ENCODE measurements around the gene ID4.

ID4 gene

GRCh38 chr6:19838442-19839236 is 1.5 kb downstream of the ID4 start:
- no CpG with 5 or more reads among the region's 63 CpGs for WGBS, 2 donors (ENCODE audit: extremely low coverage in 2 of 2, insufficient read length in 2 of 2, insufficient replicate concordance in 1 of 2)
- no peak overlapping the region for H4K8ac ChIP-seq (ENCODE audit: low read depth, low read length)
- H3K14ac ChIP-seq (ENCODE audit: low read length) = peak overlapping the region; percentile 97
- peak overlapping the region; percentile 95 for H3K9ac ChIP-seq (ENCODE audit: low read depth, low read length, poor library complexity)
- H2BK12ac ChIP-seq (ENCODE audit: low read length) = no peak overlapping the region
- H3K36me3 ChIP-seq (replicated peaks in 1 of 2; ENCODE audit: control insufficient read depth in 2 of 2, insufficient read depth in 2 of 2, low read length in 2 of 2) = peaks cover 0 to 23% of the 10 kb centered on the region in 2 donors
- H3K4ac ChIP-seq (ENCODE audit: low read length) = no peak overlapping the region
- no peak overlapping the region for H4K91ac ChIP-seq (ENCODE audit: low read depth, low read length, poor library complexity)
- H3K23ac ChIP-seq (ENCODE audit: low read depth, low read length, poor library complexity) = peak overlapping the region; percentile 91
- peak overlapping the region; percentile 97 for H3K18ac ChIP-seq (ENCODE audit: low read length)
- peak overlapping the region; percentile 68 for H2AFZ ChIP-seq (ENCODE audit: low read length)
- peak overlapping the region; percentile 91 to 94 for H3K4me3 ChIP-seq (ENCODE audit: low read length in 2 of 2)
- peak overlapping the region; percentile 75 for H2BK5ac ChIP-seq (ENCODE audit: low read length)
- peak overlapping the region; percentile 7 for H3K27ac ChIP-seq (replicated peaks; ENCODE audit: low read length)
- peaks cover 3 to 27% of the 10 kb centered on the region in 2 donors for H3K4me1 ChIP-seq (ENCODE audit: control insufficient read depth in 2 of 2, insufficient read depth in 1 of 2, low read depth in 1 of 2, low read length in 2 of 2)
- peak overlapping the region; percentile 83 for H3K4me2 ChIP-seq (ENCODE audit: insufficient read depth, low read length, poor library complexity, severe bottlenecking)
- H3K9me3 ChIP-seq (replicated peaks in 1 of 2; ENCODE audit: control insufficient read depth in 2 of 2, insufficient read depth in 1 of 2, low read depth in 1 of 2, low read length in 2 of 2) = no peaks in the 10 kb centered on the region
- peak; percentile 50 for DNase-seq (ENCODE audit: low spot score)
- H3K79me1 ChIP-seq (ENCODE audit: low read depth, low read length) = peaks cover 10% of the 10 kb centered on the region
- H2AK5ac ChIP-seq (ENCODE audit: low read depth, low read length) = no peak overlapping the region
- H2BK120ac ChIP-seq (ENCODE audit: low read depth, low read length) = no peak overlapping the region
- H3K27me3 ChIP-seq (ENCODE audit: control insufficient read depth in 3 of 3, insufficient read depth in 3 of 3, low read depth in 1 of 3, low read length in 3 of 3) = no peaks in the 10 kb centered on the region
- H2BK15ac ChIP-seq (ENCODE audit: low read length) = peak overlapping the region; percentile 99

GRCh38 chr6:19839237-19839546 is 2.0 kb downstream of the ID4 start:
- H3K14ac ChIP-seq (ENCODE audit: low read length) = no peak overlapping the region
- H2BK120ac ChIP-seq (ENCODE audit: low read depth, low read length) = no peak overlapping the region
- H3K79me1 ChIP-seq (ENCODE audit: low read depth, low read length) = peaks cover 10% of the 10 kb centered on the region
- no peak overlapping the region for H2BK5ac ChIP-seq (ENCODE audit: low read length)
- H3K23ac ChIP-seq (ENCODE audit: low read depth, low read length, poor library complexity) = no peak overlapping the region
- no peak overlapping the region for H3K18ac ChIP-seq (ENCODE audit: low read length)
- H4K91ac ChIP-seq (ENCODE audit: low read depth, low read length, poor library complexity) = no peak overlapping the region
- no peaks in the 10 kb centered on the region for H3K9me3 ChIP-seq (replicated peaks in 1 of 2; ENCODE audit: control insufficient read depth in 2 of 2, insufficient read depth in 1 of 2, low read depth in 1 of 2, low read length in 2 of 2)
- no peak for DNase-seq (ENCODE audit: low spot score)
- peak overlapping the region; percentile 68 for H2AFZ ChIP-seq (ENCODE audit: low read length)
- no CpG with 5 or more reads among the region's 7 CpGs for WGBS, 2 donors (ENCODE audit: extremely low coverage in 2 of 2, insufficient read length in 2 of 2, insufficient replicate concordance in 1 of 2)
- no peak overlapping the region for H3K27ac ChIP-seq (replicated peaks; ENCODE audit: low read length)
- peak overlapping the region; percentile 83 for H3K4me2 ChIP-seq (ENCODE audit: insufficient read depth, low read length, poor library complexity, severe bottlenecking)
- H3K9ac ChIP-seq (ENCODE audit: low read depth, low read length, poor library complexity) = no peak overlapping the region
- H3K4me1 ChIP-seq (ENCODE audit: control insufficient read depth in 2 of 2, insufficient read depth in 1 of 2, low read depth in 1 of 2, low read length in 2 of 2) = peaks cover 3 to 27% of the 10 kb centered on the region in 2 donors
- peak overlapping the region; percentile 91 to 94 for H3K4me3 ChIP-seq (ENCODE audit: low read length in 2 of 2)
- H3K36me3 ChIP-seq (replicated peaks in 1 of 2; ENCODE audit: control insufficient read depth in 2 of 2, insufficient read depth in 2 of 2, low read length in 2 of 2) = peaks cover 0 to 23% of the 10 kb centered on the region in 2 donors
- no peak overlapping the region for H2BK15ac ChIP-seq (ENCODE audit: low read length)
- H2AK5ac ChIP-seq (ENCODE audit: low read depth, low read length) = no peak overlapping the region
- H4K8ac ChIP-seq (ENCODE audit: low read depth, low read length) = no peak overlapping the region
- no peak overlapping the region for H3K4ac ChIP-seq (ENCODE audit: low read length)
- H2BK12ac ChIP-seq (ENCODE audit: low read length) = no peak overlapping the region
- no peaks in the 10 kb centered on the region for H3K27me3 ChIP-seq (ENCODE audit: control insufficient read depth in 3 of 3, insufficient read depth in 3 of 3, low read depth in 1 of 3, low read length in 3 of 3)

GRCh38 chr6:19839788-19840187 is 2.6 kb downstream of the ID4 start:
- Histone ChIP-seq H3K27me3 (ENCODE audit: control insufficient read depth in 3 of 3, insufficient read depth in 3 of 3, low read depth in 1 of 3, low read length in 3 of 3) (no peaks in the 10 kb centered on the region), H3K14ac (ENCODE audit: low read length) (no peak overlapping the region), H3K4me3 (ENCODE audit: low read length in 2 of 2) (peak overlapping the region in 1 of 2 donors; percentile 94), H2BK12ac (ENCODE audit: low read length) (no peak overlapping the region), H3K18ac (ENCODE audit: low read length) (no peak overlapping the region), H3K79me1 (ENCODE audit: low read depth, low read length) (peaks cover 10% of the 10 kb centered on the region), H2AK5ac (ENCODE audit: low read depth, low read length) (no peak overlapping the region), H3K9me3 (replicated peaks in 1 of 2; ENCODE audit: control insufficient read depth in 2 of 2, insufficient read depth in 1 of 2, low read depth in 1 of 2, low read length in 2 of 2) (no peaks in the 10 kb centered on the region), H3K27ac (replicated peaks; ENCODE audit: low read length) (no peak overlapping the region), H2AFZ (ENCODE audit: low read length) (no peak overlapping the region), H3K4me2 (ENCODE audit: insufficient read depth, low read length, poor library complexity, severe bottlenecking) (peak overlapping the region; percentile 14), H3K23ac (ENCODE audit: low read depth, low read length, poor library complexity) (no peak overlapping the region), H4K91ac (ENCODE audit: low read depth, low read length, poor library complexity) (no peak overlapping the region), H3K4ac (ENCODE audit: low read length) (no peak overlapping the region), H2BK15ac (ENCODE audit: low read length) (no peak overlapping the region), H4K8ac (ENCODE audit: low read depth, low read length) (no peak overlapping the region), H2BK5ac (ENCODE audit: low read length) (no peak overlapping the region), H3K9ac (ENCODE audit: low read depth, low read length, poor library complexity) (no peak overlapping the region), H3K4me1 (ENCODE audit: control insufficient read depth in 2 of 2, insufficient read depth in 1 of 2, low read depth in 1 of 2, low read length in 2 of 2) (peaks cover 8 to 27% of the 10 kb centered on the region in 2 donors), H2BK120ac (ENCODE audit: low read depth, low read length) (no peak overlapping the region), H3K36me3 (replicated peaks in 1 of 2; ENCODE audit: control insufficient read depth in 2 of 2, insufficient read depth in 2 of 2, low read length in 2 of 2) (peaks cover 0 to 23% of the 10 kb centered on the region in 2 donors)
- DNase-seq (ENCODE audit: low spot score) = no peak
- no CpG with 5 or more reads among the region's 1 CpG for WGBS, 2 donors (ENCODE audit: extremely low coverage in 2 of 2, insufficient read length in 2 of 2, insufficient replicate concordance in 1 of 2)

- Histone ChIP-seq H3K14ac (ENCODE audit: low read length) (no peak overlapping the region), H3K27ac (replicated peaks; ENCODE audit: low read length) (no peak overlapping the region), H2BK5ac (ENCODE audit: low read length) (no peak overlapping the region), H4K91ac (ENCODE audit: low read depth, low read length, poor library complexity) (no peak overlapping the region), H3K27me3 (ENCODE audit: control insufficient read depth in 3 of 3, insufficient read depth in 3 of 3, low read depth in 1 of 3, low read length in 3 of 3) (no peaks in the 10 kb centered on the region), H2AFZ (ENCODE audit: low read length) (no peak overlapping the region), H3K79me1 (ENCODE audit: low read depth, low read length) (peaks cover 10% of the 10 kb centered on the region), H4K8ac (ENCODE audit: low read depth, low read length) (no peak overlapping the region), H3K4me1 (ENCODE audit: control insufficient read depth in 2 of 2, insufficient read depth in 1 of 2, low read depth in 1 of 2, low read length in 2 of 2) (peaks cover 8 to 27% of the 10 kb centered on the region in 2 donors), H3K4me2 (ENCODE audit: insufficient read depth, low read length, poor library complexity, severe bottlenecking) (no peak overlapping the region), H3K23ac (ENCODE audit: low read depth, low read length, poor library complexity) (no peak overlapping the region), H3K9ac (ENCODE audit: low read depth, low read length, poor library complexity) (no peak overlapping the region), H3K18ac (ENCODE audit: low read length) (no peak overlapping the region), H3K4ac (ENCODE audit: low read length) (no peak overlapping the region), H3K4me3 (ENCODE audit: low read length in 2 of 2) (no peak overlapping the region), H2BK120ac (ENCODE audit: low read depth, low read length) (no peak overlapping the region), H3K36me3 (replicated peaks in 1 of 2; ENCODE audit: control insufficient read depth in 2 of 2, insufficient read depth in 2 of 2, low read length in 2 of 2) (peaks cover 0 to 23% of the 10 kb centered on the region in 2 donors), H2BK12ac (ENCODE audit: low read length) (no peak overlapping the region), H2AK5ac (ENCODE audit: low read depth, low read length) (no peak overlapping the region), H3K9me3 (replicated peaks in 1 of 2; ENCODE audit: control insufficient read depth in 2 of 2, insufficient read depth in 1 of 2, low read depth in 1 of 2, low read length in 2 of 2) (no peaks in the 10 kb centered on the region), H2BK15ac (ENCODE audit: low read length) (no peak overlapping the region)
- no CpG with 5 or more reads among the region's 3 CpGs for WGBS, 2 donors (ENCODE audit: extremely low coverage in 2 of 2, insufficient read length in 2 of 2, insufficient replicate concordance in 1 of 2)
- no peak for DNase-seq (ENCODE audit: low spot score)
These were observed 4.0 kb downstream of the ID4 start for GRCh38 chr6:19841181-19841580.
